ENCODE data around the gene SPAG17.

DNA sequence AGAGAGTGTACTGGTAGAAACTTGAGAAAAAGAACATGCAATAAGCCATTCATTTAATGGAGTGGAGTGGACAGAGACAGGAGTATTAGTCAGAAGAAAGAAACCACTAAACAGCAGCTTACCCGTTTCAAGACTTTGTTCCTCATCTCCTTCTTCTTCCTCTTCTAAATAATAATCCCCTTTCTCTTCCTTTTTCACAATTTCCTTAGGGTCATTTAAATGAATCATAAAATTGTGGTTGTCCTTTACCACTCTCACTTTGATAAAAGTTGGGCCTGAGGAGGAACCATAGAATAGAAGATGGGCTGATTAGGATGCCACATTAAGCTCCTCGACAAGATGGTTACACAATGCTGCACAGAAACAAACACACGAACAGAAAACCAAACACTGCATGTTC is 145.9 kb downstream of the SPAG17 start:
- TF ChIP-seq POLR2AphosphoS5 (IDR thresholded peaks at IDR 0.05; ENCODE audit: low read depth, low read length) = no peak
- TF ChIP-seq SIN3A (IDR thresholded peaks at IDR 0.05; ENCODE audit: borderline replicate concordance, insufficient read depth, low read length) = no peak
